ENCODE data around the gene OPCML.

- TF ChIP-seq CTCF (IDR thresholded peaks at IDR 0.05) (no peak), POLR2A (IDR thresholded peaks at IDR 0.05) (no peak)
These were observed 146.5 kb downstream of the OPCML start for GRCh38 chr11:133385781-133386180.

Measured in prostate gland (tissue), 2 donors.